Osteoblast (primary cell): ENCODE results near the gene DIP2C. TPM values are rescaled to one million over a fixed set of nuclear protein-coding genes. Genes with fewer than 3 reads are reported as not detected.
A peak's percentile ranks its signal among the peaks of the same experiment; 100 is the strongest.

Experiments used
- DNase-seq: peaks from one replicate; pipeline ENCODE4 v3.0.0; 2011; ENCODE audit warnings: low spot score, mixed read lengths; ENCODE audit not compliant: insufficient read length; ENCODE audit errors: missing footprints
- H2AFZ ChIP-seq: 2 replicates; pipeline ENCODE4 v1.6.0; 2011; ENCODE audit warnings: mild to moderate bottlenecking, low read length
- H3K27ac ChIP-seq: 2 replicates; pipeline ENCODE4 v1.5.1; 2011; ENCODE audit warnings: mild to moderate bottlenecking, low read depth, low read length, moderate library complexity
- H3K27me3 ChIP-seq: 2 replicates; pipeline ENCODE4 v1.6.0; 2012; ENCODE audit warnings: mild to moderate bottlenecking, control low read depth, inconsistent platforms, low read length, moderate library complexity; ENCODE audit not compliant: insufficient read depth
- H3K36me3 ChIP-seq: 2 replicates; pipeline ENCODE4 v1.5.1; 2011; ENCODE audit warnings: mild to moderate bottlenecking, low read length, control low read depth, moderate library complexity; ENCODE audit not compliant: insufficient read depth
- H3K4me1 ChIP-seq: 2 replicates; pipeline ENCODE4 v1.5.1; 2011; ENCODE audit warnings: mild to moderate bottlenecking, low read length, control low read depth, moderate library complexity; ENCODE audit not compliant: insufficient read depth
- H3K4me2 ChIP-seq: 2 replicates; pipeline ENCODE4 v1.6.0; 2011; ENCODE audit warnings: mild to moderate bottlenecking, low read length; ENCODE audit not compliant: insufficient read depth
- H3K4me3 ChIP-seq: fragments of 200-600 bp; sonication (generic); 3 replicates; pipeline ENCODE4 v1.5.1; 2012; ENCODE audit warnings: mild to moderate bottlenecking, low read length, inconsistent platforms; ENCODE audit not compliant: insufficient read depth
- H3K79me2 ChIP-seq: 2 replicates; pipeline ENCODE4 v1.6.0; 2012; ENCODE audit warnings: mild to moderate bottlenecking, low read length, control low read depth, inconsistent platforms; ENCODE audit not compliant: insufficient read depth
- H3K9me3 ChIP-seq: 2 replicates; pipeline ENCODE4 v1.5.1; 2011; ENCODE audit warnings: low read depth, low read length, control low read depth
- H4K20me1 ChIP-seq: 2 replicates; pipeline ENCODE4 v1.6.0; 2012; ENCODE audit warnings: mild to moderate bottlenecking, low read length, control low read depth; ENCODE audit not compliant: insufficient read depth
- total RNA-seq: library from RNA; depleted of rRNA; stranded (reverse); fragments of >200 nt; gene quantifications from 2 replicates; pipeline ENCODE4 v1.2.3, GENCODE V29; 2012
- TF ChIP-seq, protein P1 (sequence below): IDR thresholded peaks from 2 replicates; pipeline ENCODE4 v1.5.1; 2011; ENCODE audit warnings: mild to moderate bottlenecking, low read depth, low read length, moderate library complexity; ENCODE audit errors: extremely low read depth

The DIP2C gene
- total RNA-seq, 1 donor, result 36.9 TPM

DNA sequence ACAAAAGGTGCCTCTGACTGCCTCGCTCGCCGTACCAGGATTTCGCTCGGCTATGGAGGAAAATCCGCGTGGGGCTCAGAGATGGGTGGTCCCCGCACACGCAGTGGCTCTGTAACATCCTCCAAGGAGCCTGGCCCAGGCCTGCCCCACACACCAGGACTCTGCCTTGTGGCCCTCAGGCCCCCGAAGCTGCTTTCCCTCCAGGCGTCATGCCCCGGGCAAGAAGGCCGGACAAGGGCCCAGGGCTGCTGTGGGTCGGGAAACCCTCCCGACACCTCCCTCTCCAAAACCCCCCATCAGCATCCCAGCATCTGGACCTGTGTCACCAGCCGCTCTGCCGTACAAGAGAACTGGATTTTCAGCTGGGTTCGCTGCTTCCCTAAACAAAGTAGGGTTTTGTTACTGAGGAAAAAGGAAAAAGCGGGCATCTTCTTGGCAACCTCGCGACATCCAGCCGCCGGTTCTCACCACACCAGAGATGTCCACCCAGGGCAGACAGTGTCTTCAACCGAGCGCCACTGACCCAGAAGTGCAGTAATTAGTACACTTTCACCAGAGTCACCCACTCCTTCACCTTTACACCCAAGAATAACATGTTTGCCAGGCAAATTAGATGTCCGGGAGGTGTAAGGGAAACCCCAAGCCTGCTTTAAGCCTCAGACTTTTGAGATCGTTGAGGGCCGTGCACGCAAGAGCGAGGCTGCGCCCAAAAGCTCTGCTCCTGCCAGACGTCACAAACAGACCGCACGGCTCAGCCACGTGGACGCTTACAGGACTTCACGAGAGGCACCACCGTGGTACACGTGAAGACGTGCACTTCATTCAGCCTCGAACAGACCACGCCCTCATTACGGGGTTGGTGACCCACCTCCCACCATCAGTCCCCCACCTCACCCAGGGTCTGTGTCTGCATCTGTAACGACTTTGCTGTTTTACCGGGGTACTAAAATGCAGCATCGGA lies 62.2 kb downstream of the DIP2C start:
- H3K27ac ChIP-seq, result no peak overlapping the region
- H3K9me3 ChIP-seq, result no peaks in the 10 kb centered on the region
- TF ChIP-seq, protein P1, sequence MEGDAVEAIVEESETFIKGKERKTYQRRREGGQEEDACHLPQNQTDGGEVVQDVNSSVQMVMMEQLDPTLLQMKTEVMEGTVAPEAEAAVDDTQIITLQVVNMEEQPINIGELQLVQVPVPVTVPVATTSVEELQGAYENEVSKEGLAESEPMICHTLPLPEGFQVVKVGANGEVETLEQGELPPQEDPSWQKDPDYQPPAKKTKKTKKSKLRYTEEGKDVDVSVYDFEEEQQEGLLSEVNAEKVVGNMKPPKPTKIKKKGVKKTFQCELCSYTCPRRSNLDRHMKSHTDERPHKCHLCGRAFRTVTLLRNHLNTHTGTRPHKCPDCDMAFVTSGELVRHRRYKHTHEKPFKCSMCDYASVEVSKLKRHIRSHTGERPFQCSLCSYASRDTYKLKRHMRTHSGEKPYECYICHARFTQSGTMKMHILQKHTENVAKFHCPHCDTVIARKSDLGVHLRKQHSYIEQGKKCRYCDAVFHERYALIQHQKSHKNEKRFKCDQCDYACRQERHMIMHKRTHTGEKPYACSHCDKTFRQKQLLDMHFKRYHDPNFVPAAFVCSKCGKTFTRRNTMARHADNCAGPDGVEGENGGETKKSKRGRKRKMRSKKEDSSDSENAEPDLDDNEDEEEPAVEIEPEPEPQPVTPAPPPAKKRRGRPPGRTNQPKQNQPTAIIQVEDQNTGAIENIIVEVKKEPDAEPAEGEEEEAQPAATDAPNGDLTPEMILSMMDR, result no peak
- no peak overlapping the region for H3K4me2 ChIP-seq
- H3K4me1 ChIP-seq, result peaks cover 27% of the 10 kb centered on the region
- H3K79me2 ChIP-seq, result peaks cover 91% of the 10 kb centered on the region
- H3K4me3 ChIP-seq, result no peak overlapping the region
- H3K36me3 ChIP-seq, result peaks cover 6% of the 10 kb centered on the region
- H2AFZ ChIP-seq, result no peak overlapping the region
- peaks cover 17% of the 10 kb centered on the region for H4K20me1 ChIP-seq
- no peaks in the 10 kb centered on the region for H3K27me3 ChIP-seq
- DNase-seq, result no peak

DNA sequence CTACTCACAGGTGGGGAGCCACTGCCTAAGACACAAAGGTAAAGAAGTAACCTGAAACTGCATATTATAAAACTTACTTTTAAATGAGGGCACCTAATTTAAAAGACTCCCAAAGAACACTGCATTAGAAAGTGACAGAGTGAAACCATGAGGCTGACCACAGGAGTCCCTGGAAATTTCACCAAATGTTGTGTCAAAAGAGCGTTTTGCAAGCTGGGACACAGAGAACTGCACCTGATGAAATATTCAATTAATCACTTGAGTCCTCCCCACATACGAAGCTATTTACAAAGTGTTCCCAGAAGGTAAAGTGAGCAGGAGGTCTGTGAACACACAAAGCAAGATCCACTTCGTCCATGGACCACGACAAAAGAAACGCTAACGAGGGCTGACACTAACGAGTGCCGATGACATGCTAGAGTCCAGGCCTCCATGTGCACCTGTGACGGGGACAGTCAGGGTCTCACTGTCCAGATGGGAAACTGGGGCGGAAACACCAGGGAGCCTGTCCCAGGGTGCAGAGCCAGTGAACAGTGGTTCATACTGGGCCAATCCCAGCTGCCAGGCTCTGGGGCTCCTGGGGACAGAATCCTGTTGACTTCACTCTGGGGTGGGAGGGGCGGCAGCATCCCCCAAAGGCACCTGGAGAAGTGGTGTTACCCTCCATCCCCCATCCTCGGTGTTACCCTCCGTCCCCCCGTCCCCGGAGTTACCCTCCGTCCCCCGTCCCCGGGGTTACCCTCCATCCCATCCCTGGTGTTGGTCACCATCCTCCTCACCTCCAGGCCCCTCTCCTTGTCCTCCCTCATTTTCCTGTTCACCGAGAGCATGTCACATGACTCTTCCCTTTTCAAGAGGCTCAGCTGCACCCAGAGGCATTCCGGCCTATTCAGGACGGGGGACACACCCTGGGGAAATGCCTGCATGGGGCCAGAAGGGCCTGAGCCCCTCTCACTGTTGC lies 63.4 kb downstream of the DIP2C start:
- peaks cover 6% of the 10 kb centered on the region for H3K36me3 ChIP-seq
- TF ChIP-seq, protein P1, result no peak
- H3K27me3 ChIP-seq, result no peaks in the 10 kb centered on the region
- H3K9me3 ChIP-seq, result no peaks in the 10 kb centered on the region
- peaks cover 27% of the 10 kb centered on the region for H3K4me1 ChIP-seq
- peaks cover 22% of the 10 kb centered on the region for H4K20me1 ChIP-seq
- H3K4me3 ChIP-seq, result peak overlapping the region; percentile 42
- peak overlapping the region; percentile 93 for H3K27ac ChIP-seq
- peaks cover 90% of the 10 kb centered on the region for H3K79me2 ChIP-seq
- H2AFZ ChIP-seq, result no peak overlapping the region
- H3K4me2 ChIP-seq, result peak overlapping the region; percentile 73
- DNase-seq, result no peak

DNA sequence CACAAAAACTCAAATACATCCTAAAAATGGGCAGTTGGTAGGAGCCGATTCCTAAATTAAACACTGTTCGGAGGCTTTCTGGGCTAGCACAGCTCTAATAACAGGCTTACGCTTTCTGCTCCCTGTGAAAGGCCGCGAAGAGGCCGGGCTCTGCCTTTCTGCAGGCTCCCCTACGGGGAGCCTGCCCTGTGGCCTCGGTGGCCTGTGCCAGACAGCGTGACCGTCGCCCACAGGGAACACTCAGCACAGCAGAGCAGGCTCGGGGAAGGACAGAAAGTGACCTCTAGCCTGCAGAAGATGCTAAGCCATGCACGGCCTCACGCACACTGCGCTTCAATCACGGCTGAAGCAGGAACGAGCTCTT lies 64.2 kb downstream of the DIP2C start:
- TF ChIP-seq, protein P1, result no peak
- no peaks in the 10 kb centered on the region for H3K27me3 ChIP-seq
- peaks cover 91% of the 10 kb centered on the region for H3K79me2 ChIP-seq
- no peak overlapping the region for H2AFZ ChIP-seq
- H3K4me1 ChIP-seq, result peaks cover 27% of the 10 kb centered on the region
- H3K4me3 ChIP-seq, result peak overlapping the region; percentile 42
- H3K9me3 ChIP-seq, result no peaks in the 10 kb centered on the region
- DNase-seq, result no peak
- peaks cover 20% of the 10 kb centered on the region for H4K20me1 ChIP-seq
- H3K36me3 ChIP-seq, result peaks cover 6% of the 10 kb centered on the region
- peak overlapping the region; percentile 73 for H3K4me2 ChIP-seq
- H3K27ac ChIP-seq, result peak overlapping the region; percentile 93
